BJ (cell line): ENCODE results near the gene PNKD. TPM values are rescaled to one million over a fixed set of nuclear protein-coding genes. Genes with fewer than 3 reads are reported as not detected.

Source experiments
- CTCF ChIA-PET: fragments of 350-600 bp; formaldehyde crosslinking; extraction: SDS; loops from one replicate; lab custom pipeline; 2021; ENCODE audit warnings: antibody characterized with exemption, inconsistent platforms; lab: Yijun Ruan, JAX
- POLR2A ChIA-PET: fragments of 300-600 bp; sonication (Branson Sonifier 250); formaldehyde crosslinking; extraction: SDS; loops from one replicate; lab custom pipeline; 2021; ENCODE audit warnings: antibody characterized with exemption; lab: Charles Lee
- DNase-seq: peaks from one replicate; pipeline ENCODE4 v3.0.0-alpha.2; 2011; ENCODE audit warnings: low read depth
- H3K27me3 ChIP-seq: 2 replicates; pipeline ENCODE4 v1.6.0; 2011; ENCODE audit warnings: low read length; ENCODE audit not compliant: control insufficient read depth, insufficient read depth
- H3K36me3 ChIP-seq: 2 replicates; pipeline ENCODE4 v1.5.1; 2011; ENCODE audit warnings: low read length; ENCODE audit not compliant: control insufficient read depth, insufficient read depth
- H3K4me3 ChIP-seq: 2 replicates; pipeline ENCODE4 v1.5.1; 2011; ENCODE audit warnings: low read depth, mild to moderate bottlenecking, control low read depth, low read length
- polyA plus RNA-seq: library from polyadenylated mRNA; depleted of rRNA; stranded (reverse); fragments of >200 nt; gene quantifications from 2 replicates; pipeline ENCODE4 v1.2.3, GENCODE V29; 2011
- TF ChIP-seq, protein P1 (sequence below): IDR thresholded peaks from 2 replicates; pipeline ENCODE4 v1.5.1; 2011; ENCODE audit warnings: low read depth, mild to moderate bottlenecking, control low read depth, inconsistent platforms, low read length, moderate library complexity; ENCODE audit not compliant: insufficient read depth

The PNKD gene
- polyA plus RNA-seq, 1 experiment = 54.5 TPM

DNA sequence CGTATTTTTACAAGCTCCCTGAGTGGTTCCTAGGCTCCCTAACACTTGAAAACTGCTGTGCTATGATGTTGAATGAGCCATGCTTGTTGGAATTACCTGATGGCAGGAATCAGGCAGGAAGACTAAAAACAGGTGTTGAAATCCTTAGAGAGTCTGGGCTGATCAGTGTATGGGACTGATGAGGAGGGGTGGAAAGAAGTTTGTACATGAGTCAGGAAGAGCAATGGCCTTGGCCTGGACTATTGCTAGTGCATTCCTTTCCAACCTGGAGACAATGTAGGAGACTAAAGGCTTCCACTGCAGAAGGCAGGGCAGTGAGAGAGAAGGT, 46.9 kb downstream of the PNKD start:
- POLR2A ChIA-PET = no interaction called here
- TF ChIP-seq, protein P1, sequence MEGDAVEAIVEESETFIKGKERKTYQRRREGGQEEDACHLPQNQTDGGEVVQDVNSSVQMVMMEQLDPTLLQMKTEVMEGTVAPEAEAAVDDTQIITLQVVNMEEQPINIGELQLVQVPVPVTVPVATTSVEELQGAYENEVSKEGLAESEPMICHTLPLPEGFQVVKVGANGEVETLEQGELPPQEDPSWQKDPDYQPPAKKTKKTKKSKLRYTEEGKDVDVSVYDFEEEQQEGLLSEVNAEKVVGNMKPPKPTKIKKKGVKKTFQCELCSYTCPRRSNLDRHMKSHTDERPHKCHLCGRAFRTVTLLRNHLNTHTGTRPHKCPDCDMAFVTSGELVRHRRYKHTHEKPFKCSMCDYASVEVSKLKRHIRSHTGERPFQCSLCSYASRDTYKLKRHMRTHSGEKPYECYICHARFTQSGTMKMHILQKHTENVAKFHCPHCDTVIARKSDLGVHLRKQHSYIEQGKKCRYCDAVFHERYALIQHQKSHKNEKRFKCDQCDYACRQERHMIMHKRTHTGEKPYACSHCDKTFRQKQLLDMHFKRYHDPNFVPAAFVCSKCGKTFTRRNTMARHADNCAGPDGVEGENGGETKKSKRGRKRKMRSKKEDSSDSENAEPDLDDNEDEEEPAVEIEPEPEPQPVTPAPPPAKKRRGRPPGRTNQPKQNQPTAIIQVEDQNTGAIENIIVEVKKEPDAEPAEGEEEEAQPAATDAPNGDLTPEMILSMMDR = no peak
- no peaks in the 10 kb centered on the region for H3K27me3 ChIP-seq
- DNase-seq = no peak
- H3K4me3 ChIP-seq = no peak overlapping the region
- CTCF ChIA-PET = interaction anchor here (0.8 to 1.6 kb wide), 4 partner anchors 9 to 79 kb away, joined by 3 to 4 read pairs (median 4); no protein-coding TSS in a partner anchor
- H3K36me3 ChIP-seq = no peaks in the 10 kb centered on the region

DNA sequence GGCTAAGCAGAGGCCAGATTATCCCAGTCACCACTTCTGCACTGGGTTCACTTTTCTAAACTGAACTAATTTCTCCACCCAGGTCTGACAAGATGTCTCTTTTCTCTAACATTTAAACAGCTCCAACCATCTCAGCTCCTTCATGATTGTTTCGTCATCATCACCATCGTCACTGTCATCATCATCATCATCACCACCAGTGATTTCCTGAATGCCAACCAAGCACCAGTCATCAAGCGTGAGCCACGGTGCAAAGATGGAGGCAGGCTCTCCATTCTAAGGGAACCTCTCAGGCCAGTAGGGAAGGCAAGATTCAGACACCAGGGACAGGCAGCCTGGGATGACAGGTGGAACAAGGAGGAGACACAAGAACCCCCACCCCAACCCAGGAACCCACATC, 47.5 kb downstream of the PNKD start:
- H3K4me3 ChIP-seq = no peak overlapping the region
- ChIA-PET POLR2A (no interaction called here), CTCF (interaction anchor here (1.1 to 1.6 kb wide), 2 partner anchors 26 to 78 kb away, joined by 3 to 4 read pairs; no protein-coding TSS in a partner anchor)
- no peak for DNase-seq
- TF ChIP-seq, protein P1 = no peak
- no peaks in the 10 kb centered on the region for H3K36me3 ChIP-seq
- no peaks in the 10 kb centered on the region for H3K27me3 ChIP-seq

DNA sequence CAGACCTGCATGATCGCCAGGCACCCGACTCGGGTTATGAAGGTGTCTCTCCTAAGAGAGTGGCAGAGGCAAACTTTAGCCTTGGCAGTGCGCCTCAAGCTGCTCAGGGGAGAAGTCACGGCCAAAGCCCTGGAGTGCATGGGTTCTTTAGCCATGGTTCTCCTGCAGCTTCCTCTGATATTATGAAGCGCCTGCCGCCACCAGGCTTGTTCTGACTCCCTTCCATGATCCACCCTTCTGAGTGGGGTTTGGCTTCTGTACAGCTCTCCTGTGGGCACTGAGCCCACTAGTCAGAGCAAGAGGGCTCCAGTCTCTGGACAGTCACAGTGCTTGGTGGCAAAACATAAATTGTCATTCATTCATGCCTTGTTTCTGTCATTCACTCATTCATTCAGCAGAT, 47.9 kb downstream of the PNKD start:
- POLR2A ChIA-PET = no interaction called here
- Histone ChIP-seq H3K36me3 (no peaks in the 10 kb centered on the region), H3K4me3 (no peak overlapping the region), H3K27me3 (no peaks in the 10 kb centered on the region)
- no peak for DNase-seq
- TF ChIP-seq, protein P1 = no peak
- CTCF ChIA-PET = interaction anchor here (1.1 to 1.6 kb wide), 2 partner anchors 27 to 78 kb away, joined by 3 to 4 read pairs; no protein-coding TSS in a partner anchor

DNA sequence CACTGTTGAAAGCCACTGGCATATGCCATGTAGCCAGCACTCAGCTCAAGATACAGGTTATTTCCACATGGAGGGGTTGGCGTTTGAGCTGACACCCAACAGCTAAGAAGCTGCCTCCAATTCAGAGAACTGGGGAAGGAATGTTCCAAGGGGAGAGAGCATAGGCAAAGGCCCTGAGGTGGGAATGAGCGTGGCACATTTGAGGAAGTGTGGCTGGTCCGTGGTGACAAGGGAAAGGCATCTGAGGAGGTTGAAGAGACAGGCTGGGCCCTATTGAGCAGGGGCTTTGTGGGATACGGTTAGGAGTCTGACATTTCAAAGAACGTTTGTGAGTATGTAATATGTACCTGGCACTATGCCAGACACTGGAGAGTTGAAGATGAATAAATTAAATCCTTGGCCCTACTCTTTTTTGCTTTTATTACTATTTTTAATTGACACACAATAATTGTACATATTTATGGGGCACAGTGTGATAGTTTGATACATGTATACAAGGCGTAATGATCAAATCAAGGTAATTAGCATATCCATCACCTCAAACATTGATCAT, 49.6 kb downstream of the PNKD start:
- POLR2A ChIA-PET = no interaction called here
- CTCF ChIA-PET = interaction anchor here (1.0 to 1.5 kb wide), 2 partner anchors 18 to 36 kb away, joined by 6 to 7 read pairs; partner anchors contain the start of gene CATIP
- TF ChIP-seq, protein P1 = no peak
- Histone ChIP-seq H3K27me3 (no peaks in the 10 kb centered on the region), H3K4me3 (no peak overlapping the region), H3K36me3 (no peaks in the 10 kb centered on the region)
- no peak for DNase-seq

DNA sequence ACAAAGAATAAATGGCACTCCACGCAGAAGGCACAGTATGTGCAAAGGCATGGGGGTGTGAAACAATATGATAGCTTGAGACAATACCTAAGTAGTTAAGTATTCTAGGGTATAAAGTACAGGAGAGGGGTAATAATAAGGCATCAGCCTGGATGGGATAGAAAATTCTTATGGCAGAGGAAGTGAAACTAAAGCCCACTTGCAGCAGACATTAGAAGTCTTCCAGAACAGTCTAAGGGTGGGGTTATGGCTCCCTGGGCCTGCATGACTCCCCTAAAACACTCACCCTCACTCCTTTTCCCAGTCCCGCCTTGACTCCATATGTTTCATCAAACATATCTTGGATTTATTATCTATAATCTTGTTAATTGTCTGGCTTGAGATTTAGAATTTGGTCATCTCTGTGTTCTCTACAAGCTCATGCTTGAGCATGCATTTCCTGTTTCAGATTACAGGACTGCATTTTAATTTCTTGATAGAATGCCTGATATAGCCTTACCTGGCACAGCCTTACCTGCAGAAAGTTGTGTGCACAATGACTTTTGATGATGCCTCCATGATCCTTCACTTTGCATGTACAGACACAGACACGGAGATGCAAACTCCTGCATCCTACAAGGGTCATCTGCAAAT, 50.5 kb downstream of the PNKD start:
- CTCF ChIA-PET = interaction anchor here (1.5 kb wide), 1 partner anchor 35 kb away, joined by 7 read pairs; the partner anchor contains the start of gene CATIP
- POLR2A ChIA-PET = no interaction called here

More for the DNA sequence above, 50.5 kb downstream of the PNKD start:
- DNase-seq = no peak
- Histone ChIP-seq H3K36me3 (no peaks in the 10 kb centered on the region), H3K4me3 (no peak overlapping the region), H3K27me3 (no peaks in the 10 kb centered on the region)
- TF ChIP-seq, protein P1 = no peak
